HepG2 (cell line): ENCODE results near the gene RPS6KB2. TPM values are rescaled to one million over a fixed set of nuclear protein-coding genes. Genes with fewer than 3 reads are reported as not detected.

ENCODE experiments used
- CENPT ChIP-seq: sonication (generic); formaldehyde crosslinking; IDR thresholded peaks from 2 replicates; pipeline ENCODE4 v1.8.0; 2022; ENCODE audit warnings: low read depth, mild to moderate bottlenecking, moderate library complexity, missing genetic modification reagents
- ELF1 ChIP-seq: sonication (generic); formaldehyde crosslinking; IDR thresholded peaks from 2 replicates; pipeline ENCODE4 v1.4.0; 2020; ENCODE audit warnings: missing genetic modification reagents
- ELK4 ChIP-seq: sonication (generic); formaldehyde crosslinking; IDR thresholded peaks from 2 replicates; pipeline ENCODE4 v1.9.0; 2021; ENCODE audit warnings: missing genetic modification reagents, borderline replicate concordance
- EP300 ChIP-seq, 3 experiments: sonication (generic) in 1 of 3; formaldehyde crosslinking in 1 of 3; IDR thresholded peaks; 2 replicates each; pipeline versions ENCODE4 v1.5.1 to v1.6.1; 2011 to 2020; ENCODE audit warnings: low read depth in 2 of 3, low read length in 2 of 3, borderline replicate concordance in 1 of 3, improper control_type of control experiment in 1 of 3, mild to moderate bottlenecking in 1 of 3, missing genetic modification reagents in 1 of 3, moderate library complexity in 1 of 3
- FOXP4 ChIP-seq: sonication (generic); formaldehyde crosslinking; IDR thresholded peaks from 2 replicates; pipeline ENCODE4 v1.4.0; 2020; ENCODE audit warnings: missing genetic modification reagents
- IKZF4 ChIP-seq: sonication (generic); formaldehyde crosslinking; IDR thresholded peaks from 2 replicates; pipeline ENCODE4 v1.5.1; 2020; ENCODE audit warnings: borderline replicate concordance, mild to moderate bottlenecking, low read depth, missing genetic modification reagents; ENCODE audit errors: not compliant biosample characterization
- MIER3 ChIP-seq: IDR thresholded peaks from 2 replicates; pipeline ENCODE4 v1.6.1; 2016; ENCODE audit warnings: missing compliant biosample characterization, borderline replicate concordance
- SALL2 ChIP-seq: sonication (generic); formaldehyde crosslinking; IDR thresholded peaks from 2 replicates; pipeline ENCODE4 v1.8.1; 2023; ENCODE audit warnings: mild to moderate bottlenecking, missing genetic modification reagents, inconsistent platforms
- ZBTB1 ChIP-seq: sonication (generic); formaldehyde crosslinking; IDR thresholded peaks from 2 replicates; pipeline ENCODE4 v1.4.0; 2020; ENCODE audit warnings: missing genetic modification reagents, borderline replicate concordance
- ZFP41 ChIP-seq: sonication (generic); formaldehyde crosslinking; IDR thresholded peaks from 2 replicates; pipeline ENCODE4 v1.4.0; 2020; ENCODE audit warnings: mild to moderate bottlenecking, missing genetic modification reagents, borderline replicate concordance
- ZNF17 ChIP-seq: sonication (generic); formaldehyde crosslinking; IDR thresholded peaks from 2 replicates; pipeline ENCODE4 v1.5.0; 2020; ENCODE audit warnings: mild to moderate bottlenecking, missing genetic modification reagents
- ZNF264 ChIP-seq: sonication (generic); formaldehyde crosslinking; IDR thresholded peaks from 2 replicates; pipeline ENCODE4 v1.4.0; 2020; ENCODE audit warnings: missing genetic modification reagents
- ZNF335 ChIP-seq: sonication (generic); formaldehyde crosslinking; IDR thresholded peaks from 2 replicates; pipeline ENCODE4 v1.4.0; 2020; ENCODE audit warnings: missing genetic modification reagents
- ZNF619 ChIP-seq: sonication (generic); formaldehyde crosslinking; IDR thresholded peaks from 2 replicates; pipeline ENCODE4 v1.4.0; 2020; ENCODE audit warnings: mild to moderate bottlenecking, missing genetic modification reagents
- ZNF775 ChIP-seq: sonication (generic); formaldehyde crosslinking; IDR thresholded peaks from 2 replicates; pipeline ENCODE4 v1.4.0; 2020; ENCODE audit warnings: missing genetic modification reagents, mild to moderate bottlenecking, moderate library complexity, borderline replicate concordance
- polyA plus RNA-seq, 8 experiments: library from polyadenylated mRNA; depleted of rRNA in 3 of 8; stranded (reverse) in 7 of 8; unstranded in 1 of 8; fragments of >200 nt; fragmentation: Illumina TruSeq in 4 of 8; extraction: Trizol in 4 of 8; gene quantifications; 2 replicates each; pipeline versions ENCODE4 v1.2.1 to v1.2.3, GENCODE V29; 2011 to 2016; ENCODE audit warnings: low read depth in 4 of 8, missing spikeins in 1 of 8, mixed read lengths in 1 of 8; ENCODE audit not compliant: insufficient read depth in 1 of 8
- total RNA-seq, 5 experiments: library from RNA; depleted of rRNA; stranded (reverse); fragments of >200 nt; fragmentation: Illumina TruSeq; extraction: Trizol; gene quantifications; 2 replicates each; pipeline ENCODE4 v1.2.3, GENCODE V29; 2016; ENCODE audit warnings: low read depth in 1 of 5
- TF ChIP-seq, protein P1 (sequence below): IDR thresholded peaks from 2 replicates; pipeline ENCODE4 v1.6.1; 2016
- TF ChIP-seq, protein P2 (sequence below): sonication (generic); formaldehyde crosslinking; IDR thresholded peaks from 2 replicates; pipeline ENCODE4 v1.4.0; 2020; ENCODE audit warnings: missing genetic modification reagents, mild to moderate bottlenecking, borderline replicate concordance
- TF ChIP-seq, protein P3 (sequence below): sonication (generic); formaldehyde crosslinking; IDR thresholded peaks from 2 replicates; pipeline ENCODE4 v1.4.0; 2020; ENCODE audit warnings: missing genetic modification reagents

Gene RPS6KB2
- total and polyA plus RNA-seq, 2 of the 13 experiments (the other 11 are each of a cell fraction or from before 2014, with no cell fraction given), result 52.9 to 54.8 TPM

GRCh38 chr11:67482827-67483798, 54.8 kb downstream of the RPS6KB2 start, which contains the start of gene AIP (continued):
- TF ChIP-seq ELK4 (CRISPR knock-in tag) (no peak; the same call in 1 of the 2 replicates), FOXP4 (CRISPR knock-in tag) (peak; percentile 72), ZNF775 (CRISPR knock-in tag) (peak; percentile 94), ZNF619 (CRISPR knock-in tag) (peak; percentile 92), ZNF17 (peak; percentile 96; the same call in 1 of the 2 replicates), CENPT (CRISPR knock-in tag) (peak; percentile 95), MIER3 (no peak; the same call in none of the 2 replicates), ZNF264 (CRISPR knock-in tag) (peak; percentile 90; the same call in 1 of the 2 replicates), ELF1 (peak; percentile 97), SALL2 (peak; percentile 80), ZBTB1 (CRISPR knock-in tag) (no peak; the same call in 1 of the 2 replicates), ZFP41 (peak; percentile 45; the same call in 1 of the 2 replicates), ZNF335 (CRISPR knock-in tag) (peak; percentile 83; the same call in 1 of the 2 replicates), EP300 (IDR thresholded peaks at IDR 0.05; ENCODE audit: low read depth in 2 of 2, low read length in 2 of 2) (no peak), EP300 (CRISPR knock-in tag; IDR thresholded peaks at IDR 0.05; ENCODE audit: borderline replicate concordance) (peak; percentile 61; the same call in 1 of the 2 replicates), IKZF4 (CRISPR knock-in tag) (peak; percentile 99)
- TF ChIP-seq, protein P1, sequence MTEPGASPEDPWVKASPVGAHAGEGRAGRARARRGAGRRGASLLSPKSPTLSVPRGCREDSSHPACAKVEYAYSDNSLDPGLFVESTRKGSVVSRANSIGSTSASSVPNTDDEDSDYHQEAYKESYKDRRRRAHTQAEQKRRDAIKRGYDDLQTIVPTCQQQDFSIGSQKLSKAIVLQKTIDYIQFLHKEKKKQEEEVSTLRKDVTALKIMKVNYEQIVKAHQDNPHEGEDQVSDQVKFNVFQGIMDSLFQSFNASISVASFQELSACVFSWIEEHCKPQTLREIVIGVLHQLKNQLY (CRISPR knock-in tag), result peak; percentile 70
- TF ChIP-seq, protein P2, sequence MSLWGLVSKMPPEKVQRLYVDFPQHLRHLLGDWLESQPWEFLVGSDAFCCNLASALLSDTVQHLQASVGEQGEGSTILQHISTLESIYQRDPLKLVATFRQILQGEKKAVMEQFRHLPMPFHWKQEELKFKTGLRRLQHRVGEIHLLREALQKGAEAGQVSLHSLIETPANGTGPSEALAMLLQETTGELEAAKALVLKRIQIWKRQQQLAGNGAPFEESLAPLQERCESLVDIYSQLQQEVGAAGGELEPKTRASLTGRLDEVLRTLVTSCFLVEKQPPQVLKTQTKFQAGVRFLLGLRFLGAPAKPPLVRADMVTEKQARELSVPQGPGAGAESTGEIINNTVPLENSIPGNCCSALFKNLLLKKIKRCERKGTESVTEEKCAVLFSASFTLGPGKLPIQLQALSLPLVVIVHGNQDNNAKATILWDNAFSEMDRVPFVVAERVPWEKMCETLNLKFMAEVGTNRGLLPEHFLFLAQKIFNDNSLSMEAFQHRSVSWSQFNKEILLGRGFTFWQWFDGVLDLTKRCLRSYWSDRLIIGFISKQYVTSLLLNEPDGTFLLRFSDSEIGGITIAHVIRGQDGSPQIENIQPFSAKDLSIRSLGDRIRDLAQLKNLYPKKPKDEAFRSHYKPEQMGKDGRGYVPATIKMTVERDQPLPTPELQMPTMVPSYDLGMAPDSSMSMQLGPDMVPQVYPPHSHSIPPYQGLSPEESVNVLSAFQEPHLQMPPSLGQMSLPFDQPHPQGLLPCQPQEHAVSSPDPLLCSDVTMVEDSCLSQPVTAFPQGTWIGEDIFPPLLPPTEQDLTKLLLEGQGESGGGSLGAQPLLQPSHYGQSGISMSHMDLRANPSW (CRISPR knock-in tag), result peak; percentile 48; the same call in 1 of the 2 replicates
- TF ChIP-seq, protein P3, sequence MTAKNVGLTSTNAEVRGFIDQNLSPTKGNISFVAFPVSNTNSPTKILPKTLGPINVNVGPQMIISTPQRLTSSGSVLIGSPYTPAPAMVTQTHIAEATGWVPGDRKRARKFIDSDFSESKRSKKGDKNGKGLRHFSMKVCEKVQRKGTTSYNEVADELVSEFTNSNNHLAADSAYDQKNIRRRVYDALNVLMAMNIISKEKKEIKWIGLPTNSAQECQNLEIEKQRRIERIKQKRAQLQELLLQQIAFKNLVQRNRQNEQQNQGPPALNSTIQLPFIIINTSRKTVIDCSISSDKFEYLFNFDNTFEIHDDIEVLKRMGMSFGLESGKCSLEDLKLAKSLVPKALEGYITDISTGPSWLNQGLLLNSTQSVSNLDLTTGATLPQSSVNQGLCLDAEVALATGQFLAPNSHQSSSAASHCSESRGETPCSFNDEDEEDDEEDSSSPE, result peak; percentile 99
